GM18498 (cell line): Measurements from ENCODE around the gene SEM1.
A peak's percentile ranks its signal among the peaks of the same experiment; 100 is the strongest.
"Not testable (repeated sequence)": the region's sequence is repeated elsewhere in the genome, so short reads cannot be mapped to it uniquely, and the experiment has no call there.

Experiments used
- ATAC-seq: cut with Tn5 transposase; IDR thresholded peaks from one replicate; pipeline ENCODE4 v1.9.1; 2021; ENCODE audit warnings: mild to moderate bottlenecking, moderate library complexity; ENCODE audit not compliant: unreplicated experiment

The SEM1 gene

GRCh38 chr7:96707901-96708774, 1.5 kb downstream of the SEM1 start:
- ATAC-seq, result no peak

- ATAC-seq, result no peak
These were observed 8.4 kb downstream of the SEM1 start for GRCh38 chr7:96701258-96701657.

GRCh38 chr7:96700516-96700915, 9.1 kb downstream of the SEM1 start:
- ATAC-seq, result no peak

- ATAC-seq, result no peak
These were observed 10.3 kb downstream of the SEM1 start for GRCh38 chr7:96699219-96699871.

- not testable (repeated sequence) for ATAC-seq
These were observed 11.2 kb downstream of the SEM1 start for GRCh38 chr7:96698449-96698848.

- ATAC-seq, result no peak
These were observed 11.8 kb downstream of the SEM1 start for GRCh38 chr7:96697822-96698221.

GRCh38 chr7:96695581-96695980, 14.1 kb downstream of the SEM1 start:
- no peak for ATAC-seq

- no peak for ATAC-seq
These were observed 15.6 kb downstream of the SEM1 start for GRCh38 chr7:96694082-96694481.

- ATAC-seq, result no peak
These were observed 17.9 kb downstream of the SEM1 start for GRCh38 chr7:96691702-96692101.

GRCh38 chr7:96689414-96689813, 20.2 kb downstream of the SEM1 start:
- ATAC-seq, result no peak

- peak; percentile 67 for ATAC-seq
These were observed 23.3 kb downstream of the SEM1 start for GRCh38 chr7:96686305-96686704.

- peak; percentile 69 for ATAC-seq
These were observed 23.9 kb downstream of the SEM1 start for GRCh38 chr7:96685755-96686154.

- peak; percentile 90 for ATAC-seq
These were observed 24.3 kb downstream of the SEM1 start for GRCh38 chr7:96685353-96685752.

- ATAC-seq, result no peak
These were observed 29.8 kb downstream of the SEM1 start for GRCh38 chr7:96679886-96680285.

- ATAC-seq, result no peak
These were observed 32.7 kb downstream of the SEM1 start for GRCh38 chr7:96676919-96677318.

- ATAC-seq, result no peak
These were observed 34.1 kb downstream of the SEM1 start for GRCh38 chr7:96675548-96675947.

- ATAC-seq, result no peak
These were observed 35.1 kb downstream of the SEM1 start for GRCh38 chr7:96674565-96674964.

- no peak for ATAC-seq
These were observed 37.8 kb downstream of the SEM1 start for GRCh38 chr7:96671854-96672253.

- ATAC-seq, result no peak
These were observed 39.0 kb downstream of the SEM1 start for GRCh38 chr7:96670338-96671289.

- ATAC-seq, result no peak
These were observed 39.8 kb downstream of the SEM1 start for GRCh38 chr7:96669812-96670211.

GRCh38 chr7:96667026-96667425, 42.6 kb downstream of the SEM1 start:
- ATAC-seq, result no peak
